CD14-positive monocyte (primary cell): Measurements from ENCODE around the gene PDCD7. TPM values are rescaled to one million over a fixed set of nuclear protein-coding genes. Genes with fewer than 3 reads are reported as not detected.

Experiments used
- DNase-seq, 3 donors: peaks; one replicate each; pipeline ENCODE4 v3.0.0-alpha.2; 2011 to 2022
- H2AFZ ChIP-seq: 2 replicates; pipeline ENCODE4 v1.6.0; 2012; ENCODE audit warnings: mild to moderate bottlenecking, low read depth, low read length, inconsistent platforms; ENCODE audit not compliant: insufficient read depth, poor library complexity, severe bottlenecking
- H3K27ac ChIP-seq, 2 donors: 1 replicate in 1 of 2; 2 replicates in 1 of 2; pipeline ENCODE4 v1.5.1; 2012 to 2013; ENCODE audit warnings: low read length in 2 of 2, control low read depth in 1 of 2, inconsistent platforms in 1 of 2, low read depth in 1 of 2, mild to moderate bottlenecking in 1 of 2
- H3K27me3 ChIP-seq, 2 donors: one replicate each; pipeline versions ENCODE4 v1.6.0 to v1.6.1; 2011 to 2013; ENCODE audit warnings: low read length in 2 of 2; ENCODE audit not compliant: control insufficient read depth in 2 of 2, insufficient read depth in 2 of 2
- H3K36me3 ChIP-seq, 2 donors: replicated peaks in 1 of 2; 1 replicate in 1 of 2; 2 replicates in 1 of 2; pipeline versions ENCODE4 v1.5.1 to v1.6.1; 2012 to 2013; ENCODE audit warnings: low read length in 2 of 2, control low read depth in 1 of 2, inconsistent platforms in 1 of 2, mild to moderate bottlenecking in 1 of 2; ENCODE audit not compliant: insufficient read depth in 2 of 2, control insufficient read depth in 1 of 2
- H3K4me1 ChIP-seq, 2 donors: 1 replicate in 1 of 2; 2 replicates in 1 of 2; pipeline versions ENCODE4 v1.5.1 to v1.6.1; 2012 to 2013; ENCODE audit warnings: low read length in 2 of 2, control low read depth in 1 of 2, inconsistent platforms in 1 of 2, mild to moderate bottlenecking in 1 of 2, moderate library complexity in 1 of 2; ENCODE audit not compliant: insufficient read depth in 2 of 2, control insufficient read depth in 1 of 2
- H3K4me2 ChIP-seq: replicated peaks from 2 replicates; pipeline ENCODE3; 2012; ENCODE audit warnings: low read length, moderate library complexity, mild to moderate bottlenecking; ENCODE audit not compliant: poor library complexity, severe bottlenecking; ENCODE audit errors: extremely low read depth
- H3K4me3 ChIP-seq, 3 experiments: fragments of 200-600 bp in 1 of 3; sonication (generic) in 1 of 3; replicated peaks in 1 of 3; 1 replicate in 2 of 3; 2 replicates in 1 of 3; pipeline ENCODE4 v1.5.1; 2011 to 2013; ENCODE audit warnings: low read length in 3 of 3, mild to moderate bottlenecking in 3 of 3, control low read depth in 2 of 3, low read depth in 2 of 3, inconsistent platforms in 1 of 3, moderate library complexity in 1 of 3
- H3K79me2 ChIP-seq: 2 replicates; pipeline ENCODE4 v1.6.0; 2012; ENCODE audit warnings: mild to moderate bottlenecking, control low read depth, inconsistent platforms, low read length, moderate library complexity; ENCODE audit not compliant: insufficient read depth
- H3K9ac ChIP-seq: 2 replicates; pipeline ENCODE4 v1.6.0; 2017; ENCODE audit warnings: low read length, mild to moderate bottlenecking; ENCODE audit not compliant: insufficient read depth, poor library complexity, severe bottlenecking
- H3K9me3 ChIP-seq, 2 donors: replicated peaks in 1 of 2; 1 replicate in 1 of 2; 2 replicates in 1 of 2; pipeline versions ENCODE4 v1.5.1 to v1.6.1; 2012 to 2013; ENCODE audit warnings: low read length in 2 of 2, control low read depth in 1 of 2; ENCODE audit not compliant: control insufficient read depth in 1 of 2, insufficient read depth in 1 of 2
- H4K20me1 ChIP-seq: 2 replicates; pipeline ENCODE4 v1.6.0; 2012; ENCODE audit warnings: mild to moderate bottlenecking, low read length, control low read depth, moderate library complexity; ENCODE audit not compliant: insufficient read depth
- H3K27ac Mint-ChIP-seq, 7 donors: one replicate each; pipeline ENCODE4 v1.8.0; 2020; ENCODE audit warnings: mild to moderate bottlenecking in 7 of 7, mixed read lengths in 7 of 7, moderate library complexity in 6 of 7, inconsistent platforms in 2 of 7
- H3K27me3 Mint-ChIP-seq, 3 donors: one replicate each; pipeline ENCODE4 v1.8.0; 2021 to 2022; ENCODE audit warnings: low read depth in 3 of 3, mild to moderate bottlenecking in 3 of 3, mixed read lengths in 3 of 3, moderate library complexity in 3 of 3, inconsistent platforms in 1 of 3
- H3K36me3 Mint-ChIP-seq, 2 donors: one replicate each; pipeline ENCODE4 v1.8.0; 2020; ENCODE audit warnings: mixed read lengths in 2 of 2, inconsistent platforms in 1 of 2, mild to moderate bottlenecking in 1 of 2
- H3K4me1 Mint-ChIP-seq: one replicate; pipeline ENCODE4 v1.8.0; 2020; ENCODE audit warnings: mild to moderate bottlenecking, mixed read lengths
- H3K4me3 Mint-ChIP-seq, 2 donors: one replicate each; pipeline ENCODE4 v1.8.0; 2020; ENCODE audit warnings: mild to moderate bottlenecking in 2 of 2, mixed read lengths in 2 of 2, moderate library complexity in 1 of 2
- H3K9me3 Mint-ChIP-seq, 7 donors: one replicate each; pipeline ENCODE4 v1.8.0; 2020 to 2022; ENCODE audit warnings: mixed read lengths in 7 of 7, mild to moderate bottlenecking in 6 of 7, moderate library complexity in 6 of 7, inconsistent platforms in 2 of 7
- WGBS: methylation state at CpG from one replicate; pipeline ENCODE4 v1.1.5; 2013; ENCODE audit warnings: missing lambda C conversion rate; ENCODE audit not compliant: insufficient coverage; 5-methylcytosine and 5-hydroxymethylcytosine counted together
- intact Hi-C, 2 donors: fragments of 100-400 bp; cut with micrococcal nuclease; formaldehyde crosslinking; loops; one replicate each; pipeline versions ENCODE4 v1.15.0 to v1.15.1; 2023
- polyA plus RNA-seq, 3 donors: library from polyadenylated mRNA; depleted of rRNA in 1 of 3; unstranded in 2 of 3; stranded (reverse) in 1 of 3; fragments of 300-500 nt in 2 of 3; fragments of >200 nt in 1 of 3; fragmentation: Illumina TruSeq in 2 of 3; gene quantifications; 1 replicate in 2 of 3; 2 replicates in 1 of 3; pipeline ENCODE4 v1.2.3, GENCODE V29; 2012 to 2021
- TF ChIP-seq, protein P1 (sequence below): fragments of 200-600 bp; IDR thresholded peaks from one replicate; pipeline ENCODE4 v1.8.0; 2022; ENCODE audit warnings: antibody characterized with exemption, mild to moderate bottlenecking

The PDCD7 gene
- polyA plus RNA-seq, 3 donors: 3.1 to 6.9 (median 4.7) TPM

DNA sequence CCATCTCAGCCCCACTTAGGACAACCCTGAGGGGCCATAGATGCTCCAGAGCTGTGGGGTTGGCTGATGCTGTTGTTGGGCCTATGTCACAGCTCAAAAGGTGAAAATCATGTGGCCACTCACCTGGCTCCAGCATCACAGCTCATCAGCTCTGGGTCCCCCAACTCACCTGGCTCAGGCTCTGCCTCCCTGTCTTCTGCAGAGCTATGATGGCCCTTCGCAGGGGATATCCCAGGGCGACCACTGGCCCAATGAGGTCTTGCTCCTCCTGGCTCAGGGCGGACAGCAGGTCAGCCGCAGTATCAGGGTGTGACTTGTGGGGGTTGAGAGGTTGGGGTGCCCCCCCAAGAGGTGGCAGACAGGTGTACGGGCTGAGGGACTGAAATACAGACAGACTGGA is 34.3 kb downstream of the PDCD7 start:
- Mint-ChIP-seq H3K4me1 (peaks cover 12% of the 10 kb centered on the region), H3K4me3 (no peak overlapping the region), H3K27ac (no peak overlapping the region), H3K36me3 (peaks cover 48 to 54% of the 10 kb centered on the region in 2 donors), H3K27me3 (peaks cover 0 to 2% (median 2%) of the 10 kb centered on the region in 3 donors), H3K9me3 (no peaks in the 10 kb centered on the region)
- Histone ChIP-seq H3K4me1 (peaks cover 13 to 14% of the 10 kb centered on the region in 2 donors), H3K4me2 (no peak overlapping the region), H3K4me3 (no peak overlapping the region), H3K27ac (no peak overlapping the region), H4K20me1 (no peaks in the 10 kb centered on the region), H3K9ac (no peak overlapping the region), H3K9me3 (no peaks in the 10 kb centered on the region), H3K36me3 (peaks cover 27 to 64% of the 10 kb centered on the region in 2 donors), H3K79me2 (no peaks in the 10 kb centered on the region), H3K27me3 (no peaks in the 10 kb centered on the region), H2AFZ (no peak overlapping the region)
- DNase-seq: no peak
- WGBS: 98% methylated on average over 4 of the region's 5 CpGs
- TF ChIP-seq, protein P1, sequence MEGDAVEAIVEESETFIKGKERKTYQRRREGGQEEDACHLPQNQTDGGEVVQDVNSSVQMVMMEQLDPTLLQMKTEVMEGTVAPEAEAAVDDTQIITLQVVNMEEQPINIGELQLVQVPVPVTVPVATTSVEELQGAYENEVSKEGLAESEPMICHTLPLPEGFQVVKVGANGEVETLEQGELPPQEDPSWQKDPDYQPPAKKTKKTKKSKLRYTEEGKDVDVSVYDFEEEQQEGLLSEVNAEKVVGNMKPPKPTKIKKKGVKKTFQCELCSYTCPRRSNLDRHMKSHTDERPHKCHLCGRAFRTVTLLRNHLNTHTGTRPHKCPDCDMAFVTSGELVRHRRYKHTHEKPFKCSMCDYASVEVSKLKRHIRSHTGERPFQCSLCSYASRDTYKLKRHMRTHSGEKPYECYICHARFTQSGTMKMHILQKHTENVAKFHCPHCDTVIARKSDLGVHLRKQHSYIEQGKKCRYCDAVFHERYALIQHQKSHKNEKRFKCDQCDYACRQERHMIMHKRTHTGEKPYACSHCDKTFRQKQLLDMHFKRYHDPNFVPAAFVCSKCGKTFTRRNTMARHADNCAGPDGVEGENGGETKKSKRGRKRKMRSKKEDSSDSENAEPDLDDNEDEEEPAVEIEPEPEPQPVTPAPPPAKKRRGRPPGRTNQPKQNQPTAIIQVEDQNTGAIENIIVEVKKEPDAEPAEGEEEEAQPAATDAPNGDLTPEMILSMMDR: no peak
- intact Hi-C loops: no loop called here

DNA sequence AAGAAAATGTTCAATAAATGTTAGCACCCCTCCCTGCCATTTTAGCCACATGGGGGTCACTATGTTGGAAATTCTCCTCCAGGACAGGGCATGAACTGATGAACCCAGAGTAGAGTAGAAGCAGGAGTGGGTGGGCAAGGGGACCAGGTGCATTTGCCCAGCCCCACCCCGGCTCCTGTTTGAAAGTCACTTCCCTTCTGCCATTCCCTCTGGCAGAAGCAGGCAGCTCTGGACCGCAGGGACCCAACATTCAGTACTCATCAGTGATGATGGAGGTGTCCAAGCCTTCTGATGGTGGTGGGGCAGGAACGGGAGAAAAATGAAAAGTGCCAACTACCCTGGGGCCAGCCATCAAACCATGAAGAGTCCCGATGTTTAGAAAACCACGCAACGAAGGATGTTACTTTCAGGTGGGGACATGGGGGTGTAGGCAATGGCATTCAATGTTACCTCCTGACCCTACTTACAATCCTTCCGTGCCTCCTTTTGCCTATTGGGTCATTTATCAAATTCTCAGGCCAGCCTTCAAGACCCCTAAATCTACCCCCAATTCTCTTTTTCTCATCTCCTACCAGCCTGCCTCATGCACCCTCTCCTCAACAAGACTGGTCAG is 35.9 kb downstream of the PDCD7 start:
- H3K9me3 ChIP-seq: no peaks in the 10 kb centered on the region
- H3K9ac ChIP-seq: no peak overlapping the region
- Mint-ChIP-seq H3K27ac (no peak overlapping the region), H3K9me3 (no peaks in the 10 kb centered on the region), H3K4me3 (no peak overlapping the region), H3K27me3 (peaks cover 0 to 2% (median 2%) of the 10 kb centered on the region in 3 donors), H3K36me3 (peaks cover 40 to 52% of the 10 kb centered on the region in 2 donors), H3K4me1 (peaks cover 12% of the 10 kb centered on the region)
- H2AFZ ChIP-seq: no peak overlapping the region
- H3K27me3 ChIP-seq: no peaks in the 10 kb centered on the region
- no peaks in the 10 kb centered on the region for H4K20me1 ChIP-seq
- no peaks in the 10 kb centered on the region for H3K79me2 ChIP-seq
- intact Hi-C loops: no loop called here
- no peak overlapping the region for H3K4me3 ChIP-seq
- H3K4me1 ChIP-seq: peaks cover 13 to 14% of the 10 kb centered on the region in 2 donors
- no peak overlapping the region for H3K4me2 ChIP-seq
- H3K27ac ChIP-seq: no peak overlapping the region
- peaks cover 27 to 51% of the 10 kb centered on the region in 2 donors for H3K36me3 ChIP-seq
- TF ChIP-seq, protein P1: no peak
- 80% methylated on average over 2 of the region's 7 CpGs for WGBS
- no peak for DNase-seq
